GM21786 (cell line): ENCODE measurements around the gene FARS2.

Experiments used
- ATAC-seq: cut with Tn5 transposase; IDR thresholded peaks from one replicate; pipeline ENCODE4 v1.9.1; 2021; ENCODE audit not compliant: unreplicated experiment

Gene FARS2

GRCh38 chr6:5497896-5498578, 236.7 kb downstream of the FARS2 start:
- ATAC-seq, result no peak

- no peak for ATAC-seq
These were observed 237.2 kb downstream of the FARS2 start for GRCh38 chr6:5498579-5498899.

GRCh38 chr6:5499644-5500306, 238.5 kb downstream of the FARS2 start:
- no peak for ATAC-seq

GRCh38 chr6:5501837-5502236, 240.5 kb downstream of the FARS2 start:
- no peak for ATAC-seq

GRCh38 chr6:5504078-5504477, 242.8 kb downstream of the FARS2 start:
- no peak for ATAC-seq

GRCh38 chr6:5506149-5506548, 244.8 kb downstream of the FARS2 start:
- peak; percentile 40 for ATAC-seq

- ATAC-seq, result peak; percentile 33
These were observed 245.3 kb downstream of the FARS2 start for GRCh38 chr6:5506597-5506996.

- peak; percentile 84 for ATAC-seq
These were observed 245.9 kb downstream of the FARS2 start for GRCh38 chr6:5507131-5507681.

- no peak for ATAC-seq
These were observed 247.8 kb downstream of the FARS2 start for GRCh38 chr6:5509106-5509505.

GRCh38 chr6:5510331-5511133, 249.2 kb downstream of the FARS2 start:
- no peak for ATAC-seq

- no peak for ATAC-seq
These were observed 250.6 kb downstream of the FARS2 start for GRCh38 chr6:5511954-5512353.

- ATAC-seq, result no peak
These were observed 251.1 kb downstream of the FARS2 start for GRCh38 chr6:5512422-5512821.

GRCh38 chr6:5513408-5513807, 252.1 kb downstream of the FARS2 start:
- ATAC-seq, result no peak

- no peak for ATAC-seq
These were observed 253.0 kb downstream of the FARS2 start for GRCh38 chr6:5514353-5514752.

- ATAC-seq, result no peak
These were observed 253.9 kb downstream of the FARS2 start for GRCh38 chr6:5515200-5515599.

GRCh38 chr6:5516036-5516435, 254.7 kb downstream of the FARS2 start:
- peak; percentile 41 for ATAC-seq

GRCh38 chr6:5517796-5518195, 256.5 kb downstream of the FARS2 start:
- no peak for ATAC-seq

GRCh38 chr6:5518936-5519491, 257.7 kb downstream of the FARS2 start:
- peak; percentile 45 for ATAC-seq

- no peak for ATAC-seq
These were observed 259.5 kb downstream of the FARS2 start for GRCh38 chr6:5520796-5521195.

GRCh38 chr6:5521322-5521721, 260.0 kb downstream of the FARS2 start:
- no peak for ATAC-seq

GRCh38 chr6:5522147-5522546, 260.8 kb downstream of the FARS2 start:
- ATAC-seq, result no peak
